Liver (tissue), 9 donors: ENCODE measurements around the gene MMP8. TPM values are rescaled to one million over a fixed set of nuclear protein-coding genes. Genes with fewer than 3 reads are reported as not detected.

Experiments used
- DNase-seq: peaks from one replicate; pipeline ENCODE4 v3.0.0-alpha.2; 2017; ENCODE audit warnings: low spot score
- H3K27ac ChIP-seq, 2 donors: one replicate each; pipeline ENCODE4 v1.7.0; 2013; ENCODE audit warnings: inconsistent platforms in 2 of 2, low read length in 2 of 2, control low read depth in 1 of 2, low read depth in 1 of 2, mild to moderate bottlenecking in 1 of 2
- H3K27me3 ChIP-seq, 4 donors: one replicate each; pipeline versions ENCODE4 v1.6.1 to v1.7.0; 2013; ENCODE audit warnings: low read length in 3 of 4, inconsistent platforms in 1 of 4, mild to moderate bottlenecking in 1 of 4, moderate library complexity in 1 of 4; ENCODE audit not compliant: control insufficient read depth in 4 of 4, insufficient read depth in 4 of 4
- H3K36me3 ChIP-seq, 4 donors: one replicate each; pipeline versions ENCODE4 v1.6.1 to v1.7.0; 2013; ENCODE audit warnings: low read length in 3 of 4, mild to moderate bottlenecking in 3 of 4, low read depth in 1 of 4, moderate library complexity in 1 of 4; ENCODE audit not compliant: control insufficient read depth in 4 of 4, insufficient read depth in 3 of 4
- H3K4me1 ChIP-seq, 4 donors: one replicate each; pipeline versions ENCODE4 v1.6.1 to v1.7.0; 2013; ENCODE audit warnings: low read length in 3 of 4, mild to moderate bottlenecking in 3 of 4, moderate library complexity in 1 of 4; ENCODE audit not compliant: control insufficient read depth in 4 of 4, insufficient read depth in 4 of 4
- H3K4me3 ChIP-seq, 3 donors: one replicate each; pipeline versions ENCODE4 v1.6.1 to v1.7.0; 2013; ENCODE audit warnings: low read length in 3 of 3, control low read depth in 1 of 3, low read depth in 1 of 3, mild to moderate bottlenecking in 1 of 3
- H3K9ac ChIP-seq, 2 donors: one replicate each; pipeline ENCODE4 v1.7.0; 2013; ENCODE audit warnings: low read length in 2 of 2, mild to moderate bottlenecking in 2 of 2, moderate library complexity in 2 of 2, control low read depth in 1 of 2, low read depth in 1 of 2
- H3K9me3 ChIP-seq, 4 donors: one replicate each; pipeline versions ENCODE4 v1.6.1 to v1.7.0; 2013; ENCODE audit warnings: low read length in 3 of 4; ENCODE audit not compliant: control insufficient read depth in 4 of 4
- CTCF ChIP-seq: fragments of 150-350 bp; IDR thresholded peaks from 2 replicates; pipeline ENCODE4 v1.5.1; 2017; ENCODE audit warnings: improper control_type of control experiment, low read depth, low read length; ENCODE audit not compliant: missing input control
- EGR1 ChIP-seq, 2 donors: IDR thresholded peaks; 2 replicates each; pipeline ENCODE4 v1.6.1; 2016 to 2018; ENCODE audit warnings: antibody characterized with exemption in 2 of 2, low read depth in 2 of 2
- FOXA1 ChIP-seq: IDR thresholded peaks from 2 replicates; pipeline ENCODE4 v1.6.1; 2016; ENCODE audit warnings: antibody characterized with exemption
- FOXA2 ChIP-seq: IDR thresholded peaks from 2 replicates; pipeline ENCODE4 v1.6.1; 2016; ENCODE audit warnings: antibody characterized with exemption
- GABPA ChIP-seq, 2 donors: IDR thresholded peaks in 1 of 2; conservative IDR thresholded peaks in 1 of 2; 2 replicates each; pipeline ENCODE4 v1.6.1; 2016; ENCODE audit warnings: antibody characterized with exemption in 2 of 2, mild to moderate bottlenecking in 1 of 2, moderate library complexity in 1 of 2
- HNF4A ChIP-seq, 2 donors: conservative IDR thresholded peaks; 2 replicates each; pipeline ENCODE4 v1.6.1; 2016; ENCODE audit warnings: antibody characterized with exemption in 2 of 2, mild to moderate bottlenecking in 2 of 2
- HNF4G ChIP-seq: IDR thresholded peaks from 2 replicates; pipeline ENCODE4 v1.6.1; 2016; ENCODE audit warnings: antibody characterized with exemption
- JUND ChIP-seq, 2 donors: IDR thresholded peaks; 2 replicates each; pipeline ENCODE4 v1.6.1; 2016; ENCODE audit warnings: antibody characterized with exemption in 2 of 2
- MAX ChIP-seq: IDR thresholded peaks from 2 replicates; pipeline ENCODE4 v1.6.1; 2016; ENCODE audit warnings: antibody characterized with exemption
- NR2F2 ChIP-seq: IDR thresholded peaks from 2 replicates; pipeline ENCODE4 v1.6.1; 2016; ENCODE audit warnings: antibody characterized with exemption
- RAD21 ChIP-seq, 2 donors: IDR thresholded peaks; 2 replicates each; pipeline ENCODE4 v1.6.1; 2016; ENCODE audit warnings: antibody characterized with exemption in 2 of 2, mild to moderate bottlenecking in 2 of 2
- REST ChIP-seq: IDR thresholded peaks from 2 replicates; pipeline ENCODE4 v1.6.1; 2016; ENCODE audit warnings: antibody characterized with exemption, mild to moderate bottlenecking
- RXRA ChIP-seq, 2 donors: IDR thresholded peaks; 2 replicates each; pipeline ENCODE4 v1.6.1; 2017 to 2018; ENCODE audit warnings: antibody characterized with exemption in 2 of 2, mild to moderate bottlenecking in 1 of 2
- SP1 ChIP-seq: IDR thresholded peaks from 2 replicates; pipeline ENCODE4 v1.6.1; 2018; ENCODE audit warnings: antibody characterized with exemption, mild to moderate bottlenecking
- TAF1 ChIP-seq: conservative IDR thresholded peaks from 2 replicates; pipeline ENCODE4 v1.6.1; 2016; ENCODE audit warnings: antibody characterized with exemption, mild to moderate bottlenecking
- YY1 ChIP-seq: IDR thresholded peaks from 2 replicates; pipeline ENCODE4 v1.6.1; 2016; ENCODE audit warnings: antibody characterized with exemption, mild to moderate bottlenecking
- ZBTB33 ChIP-seq: IDR thresholded peaks from 2 replicates; pipeline ENCODE4 v1.6.1; 2016; ENCODE audit warnings: antibody characterized with exemption
- WGBS: extraction: QIAGEN DNeasy Blood & Tissue Kit; methylation state at CpG from one replicate; pipeline ENCODE4 v1.1.7; 2013; 5-methylcytosine and 5-hydroxymethylcytosine counted together
- polyA plus RNA-seq, 2 donors: library from polyadenylated mRNA; stranded (reverse) in 1 of 2; unstranded in 1 of 2; fragments of 200-250 nt in 1 of 2; fragments of >200 nt in 1 of 2; fragmentation: Nextera tagmentation in 1 of 2; extraction: Ambion mirVana in 1 of 2; gene quantifications; one replicate each; pipeline versions ENCODE4 v1.2.1 to v1.2.3, GENCODE V29; 2013 to 2015
- total RNA-seq, 2 donors: library from RNA; depleted of rRNA; stranded (reverse); fragments of >200 nt; gene quantifications; one replicate each; pipeline ENCODE4 v1.2.3, GENCODE V29; 2014
- donor health status: healthy.
- donor health status: healthy.
- donor health status: healthy.
- donor health status: healthy.
- donor health status: healthy.

MMP8 gene
- total and polyA plus RNA-seq, 4 donors, result 0.15 to 3.5 (median 0.36) TPM

DNA sequence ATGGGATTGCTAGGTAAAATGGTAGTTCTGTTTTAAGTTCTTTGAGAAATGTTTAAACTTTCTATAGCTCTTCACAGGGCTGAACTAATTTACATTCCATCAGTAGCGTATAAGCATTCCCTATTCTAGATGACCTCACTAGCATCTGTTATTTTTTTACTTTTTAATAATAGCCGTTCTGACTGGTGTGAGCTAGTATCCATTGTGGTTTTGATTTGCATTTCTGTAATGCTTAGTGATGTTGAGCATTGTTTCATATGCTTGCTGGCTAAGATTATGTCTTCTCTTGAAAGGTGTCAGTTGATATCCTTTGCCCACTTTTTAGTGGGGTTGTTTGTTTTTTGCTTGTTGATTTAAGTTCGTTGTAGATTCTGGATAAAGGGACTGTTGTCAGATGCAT, 55.1 kb downstream of the MMP8 start:
- WGBS, result 74% methylated on average over 3 of the region's 3 CpGs
- Histone ChIP-seq H3K4me3 (no peak overlapping the region), H3K9ac (no peak overlapping the region), H3K4me1 (no peaks in the 10 kb centered on the region), H3K9me3 (no peaks in the 10 kb centered on the region), H3K27me3 (no peaks in the 10 kb centered on the region), H3K27ac (no peak overlapping the region), H3K36me3 (no peaks in the 10 kb centered on the region)
- DNase-seq, result no peak
- no peak for TF ChIP-seq SP1
- TF ChIP-seq HNF4A (conservative IDR thresholded peaks at IDR 0.05), result no peak
- TF ChIP-seq FOXA2, result no peak
- TF ChIP-seq YY1, result no peak
- no peak for TF ChIP-seq FOXA1
- no peak for TF ChIP-seq NR2F2
- no peak for TF ChIP-seq HNF4G
- TF ChIP-seq GABPA (IDR thresholded peaks at IDR 0.05 in 1 of 2, conservative IDR thresholded peaks at IDR 0.05 in 1 of 2), result no peak
- TF ChIP-seq MAX, result no peak
- TF ChIP-seq RXRA (IDR thresholded peaks at IDR 0.05), result no peak
- no peak for TF ChIP-seq RAD21 (IDR thresholded peaks at IDR 0.05)
- no peak for TF ChIP-seq JUND (IDR thresholded peaks at IDR 0.05)
- TF ChIP-seq TAF1, result no peak
- TF ChIP-seq ZBTB33, result no peak
- TF ChIP-seq REST, result no peak
- TF ChIP-seq EGR1 (IDR thresholded peaks at IDR 0.05; ENCODE audit: low read depth in 2 of 2), result no peak

DNA sequence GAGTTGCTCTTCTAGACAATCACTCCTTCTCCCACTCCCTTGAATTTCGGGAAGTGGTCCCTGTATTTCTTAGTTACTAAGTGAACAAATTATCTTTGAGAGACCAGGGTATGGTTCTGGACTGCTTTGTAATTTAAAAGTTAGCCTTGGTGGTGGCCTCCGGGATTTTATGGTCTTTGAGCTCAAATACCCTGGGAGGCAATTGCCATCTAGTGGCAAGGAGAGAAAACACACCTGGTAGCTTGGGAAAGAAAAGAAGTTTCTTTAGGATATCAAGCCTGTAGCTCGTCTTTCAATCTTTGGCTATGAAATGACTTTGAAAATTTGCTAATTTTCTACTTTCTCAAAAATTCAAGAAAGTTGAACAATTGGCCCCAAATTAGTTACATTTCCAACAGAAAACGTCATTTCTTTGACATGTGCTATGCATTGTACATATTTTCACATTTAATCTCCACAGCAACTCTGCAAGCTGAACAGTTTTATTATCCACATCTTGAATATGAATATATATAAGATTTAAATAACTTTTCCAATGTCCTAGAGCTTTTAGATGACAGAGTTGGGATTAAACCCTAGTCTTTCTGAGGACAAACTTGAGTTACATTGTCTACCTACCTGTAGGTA, 58.3 kb downstream of the MMP8 start:
- Histone ChIP-seq H3K4me3 (no peak overlapping the region), H3K27me3 (no peaks in the 10 kb centered on the region), H3K36me3 (no peaks in the 10 kb centered on the region), H3K4me1 (no peaks in the 10 kb centered on the region), H3K9me3 (no peaks in the 10 kb centered on the region), H3K9ac (no peak overlapping the region), H3K27ac (no peak overlapping the region)
- WGBS, result 3% methylated on average over 4 of the region's 4 CpGs
- no peak for DNase-seq
- TF ChIP-seq MAX (no peak), GABPA (IDR thresholded peaks at IDR 0.05 in 1 of 2, conservative IDR thresholded peaks at IDR 0.05 in 1 of 2) (no peak), REST (no peak), RXRA (IDR thresholded peaks at IDR 0.05) (no peak), HNF4G (no peak), RAD21 (IDR thresholded peaks at IDR 0.05) (peak; percentile 96 to 98), SP1 (no peak), ZBTB33 (no peak), HNF4A (conservative IDR thresholded peaks at IDR 0.05) (peak in 1 of 2 donors; percentile 25), CTCF (peak; percentile 88), JUND (IDR thresholded peaks at IDR 0.05) (no peak), TAF1 (no peak), FOXA1 (no peak), NR2F2 (no peak), YY1 (no peak), EGR1 (IDR thresholded peaks at IDR 0.05; ENCODE audit: low read depth in 2 of 2) (no peak)
